K562 (cell line): Measurements from ENCODE around the gene SH3RF1. TPM values are rescaled to one million over a fixed set of nuclear protein-coding genes. Genes with fewer than 3 reads are reported as not detected.

Experiments
- CHD1 ChIP-seq: fragments of 200-600 bp; sonication (generic); IDR thresholded peaks from one replicate; pipeline ENCODE4 v1.6.1; 2012; ENCODE audit warnings: mild to moderate bottlenecking, moderate library complexity, low read length, inconsistent platforms
- CHD7 ChIP-seq: fragments of 200-600 bp; sonication (generic); IDR thresholded peaks from one replicate; pipeline ENCODE4 v1.6.1; 2012; ENCODE audit warnings: mild to moderate bottlenecking, low read depth, low read length, inconsistent platforms
- CXXC5 ChIP-seq: fragments of 250-450 bp; sonication (Bioruptor Pico); IDR thresholded peaks from 2 replicates; pipeline ENCODE4 v1.8.0; 2022; ENCODE audit warnings: inconsistent platforms, mild to moderate bottlenecking, moderate library complexity
- MGA ChIP-seq: fragments of 450-650 bp; IDR thresholded peaks from 2 replicates; pipeline ENCODE4 v1.6.1; 2016; ENCODE audit warnings: mild to moderate bottlenecking, moderate library complexity
- ZNF253 ChIP-seq: fragments of 250-450 bp; sonication (Bioruptor Pico); conservative IDR thresholded peaks from 2 replicates; pipeline ENCODE4 v1.6.1; 2021; ENCODE audit warnings: mild to moderate bottlenecking
- polyA plus RNA-seq, 8 experiments: library from polyadenylated mRNA; depleted of rRNA in 4 of 8; stranded (reverse) in 5 of 8; unstranded in 3 of 8; fragments of >200 nt; fragmentation: Nextera tagmentation in 2 of 8; fragmentation: Illumina TruSeq in 1 of 8; extraction: Ambion mirVana in 2 of 8; extraction: Trizol in 1 of 8; gene quantifications; 2 replicates each; pipeline versions ENCODE4 v1.2.1 to v1.2.3, GENCODE V29; 2011 to 2014; ENCODE audit warnings: inconsistent platforms in 1 of 8, missing spikeins in 1 of 8
- total RNA-seq, 7 experiments: library from RNA; depleted of rRNA in 6 of 7; stranded (reverse); fragments of >200 nt in 6 of 7; fragmentation: Illumina TruSeq in 2 of 7; extraction: Trizol in 2 of 7; gene quantifications; 2 replicates each; pipeline versions ENCODE4 v1.2.1 to v1.2.3, GENCODE V29; 2011 to 2021; ENCODE audit warnings: low replicate concordance in 1 of 7

The SH3RF1 gene
- total and polyA plus RNA-seq, 9 of the 15 experiments (the other 6 are each of a cell fraction or from before 2014, with no cell fraction given): 0.04 to 0.16 (median 0.11) TPM; not detected in 6

- no peak for TF ChIP-seq CHD7
- TF ChIP-seq CXXC5 (CRISPR knock-in tag): no peak
- TF ChIP-seq ZNF253: no peak
- no peak for TF ChIP-seq MGA
- no peak for TF ChIP-seq CHD1
Observed at GRCh38 chr4:169143335-169143734, 127.4 kb downstream of the SH3RF1 start (continued).
